SK-N-SH (cell line): ENCODE measurements around the gene OR5K1. TPM values are rescaled to one million over a fixed set of nuclear protein-coding genes. Genes with fewer than 3 reads are reported as not detected.

ENCODE experiments used
- CHD2 ChIP-seq: fragments of 150-350 bp; IDR thresholded peaks from 2 replicates; pipeline ENCODE4 v1.6.1; 2018; ENCODE audit warnings: low read length; ENCODE audit not compliant: partially characterized antibody
- FOXM1 ChIP-seq: IDR thresholded peaks from 2 replicates; pipeline ENCODE4 v1.4.0; 2012; ENCODE audit warnings: low read depth, mild to moderate bottlenecking
- GABPA ChIP-seq: IDR thresholded peaks from 2 replicates; pipeline ENCODE4 v1.4.0; 2012; ENCODE audit warnings: low read depth, mild to moderate bottlenecking
- IRF3 ChIP-seq: fragments of 150-350 bp; IDR thresholded peaks from 2 replicates; pipeline ENCODE4 v1.6.1; 2016; ENCODE audit warnings: mild to moderate bottlenecking, low read depth, low read length
- MAX ChIP-seq: IDR thresholded peaks from 2 replicates; pipeline ENCODE4 v1.4.0; 2012; ENCODE audit warnings: low read depth
- MEF2A ChIP-seq: IDR thresholded peaks from 2 replicates; pipeline ENCODE4 v1.4.0; 2012; ENCODE audit warnings: low read depth, borderline replicate concordance
- RXRA ChIP-seq: IDR thresholded peaks from 2 replicates; pipeline ENCODE4 v1.4.0; 2012; ENCODE audit warnings: low read depth, mild to moderate bottlenecking, borderline replicate concordance
- SMC3 ChIP-seq: IDR thresholded peaks from 2 replicates; pipeline ENCODE4 v1.6.1; 2012; ENCODE audit warnings: low read depth, low read length, improper control_type of control experiment
- TAF1 ChIP-seq: IDR thresholded peaks from 2 replicates; pipeline ENCODE4 v1.6.1; 2012; ENCODE audit warnings: low read depth, mild to moderate bottlenecking, low read length, moderate library complexity, borderline replicate concordance
- USF1 ChIP-seq: IDR thresholded peaks from 2 replicates; pipeline ENCODE4 v1.4.0; 2012; ENCODE audit warnings: low read depth, borderline replicate concordance
- polyA plus RNA-seq, 3 experiments: library from polyadenylated mRNA; depleted of rRNA; stranded (reverse); fragments of >200 nt; gene quantifications; 2 replicates each; pipeline ENCODE4 v1.2.3, GENCODE V29; 2012

Gene OR5K1
- polyA plus RNA-seq, 1 of the 3 experiments (the other 2 are of a cell fraction), result not detected

- TF ChIP-seq USF1, result no peak
- 0 out of 2 replicates have a peak, but pooled peaks have one; percentile 43 for TF ChIP-seq MAX
- TF ChIP-seq FOXM1, result no peak
- TF ChIP-seq MEF2A, result no peak
- TF ChIP-seq RXRA, result no peak
- TF ChIP-seq SMC3, result no peak
- TF ChIP-seq TAF1, result no peak
- no peak for TF ChIP-seq GABPA
- TF ChIP-seq CHD2, result no peak
- 0 out of 2 replicates have a peak, but pooled peaks have one; percentile 5 for TF ChIP-seq IRF3
These were observed 59.0 kb downstream of the OR5K1 start (continued) for GRCh38 chr3:98521897-98522543.

Other genes with a start within 250 kb of the OR5K1 start
- not detected in 2 replicates for gene OR5H6, start 199.0 kb upstream of the OR5K1 start, polyA plus RNA-seq (2012; rRNA removed)
- gene OR5H2, start 180.7 kb upstream of the OR5K1 start, polyA plus RNA-seq (2012; rRNA removed), result not detected in 2 replicates
- gene OR5K4, start 109.3 kb upstream of the OR5K1 start, polyA plus RNA-seq (2012; rRNA removed), result not detected in 2 replicates
- gene OR5K3, start 72.5 kb upstream of the OR5K1 start, polyA plus RNA-seq (2012; rRNA removed), result not detected in 2 replicates
- not detected in 2 replicates for gene OR5K2, start 34.5 kb downstream of the OR5K1 start, polyA plus RNA-seq (2012; rRNA removed)
- 110 and 165 TPM in 2 replicates for gene CLDND1, start 59.7 kb downstream of the OR5K1 start, polyA plus RNA-seq (2012; rRNA removed)
- not detected in 2 replicates for gene GPR15, start 68.8 kb downstream of the OR5K1 start, polyA plus RNA-seq (2012; rRNA removed)
- 36.7 and 37.2 TPM in 2 replicates for gene CPOX, start 130.4 kb downstream of the OR5K1 start, polyA plus RNA-seq (2012; rRNA removed)